B cell (primary cell): ENCODE results near the gene DNM2. TPM values are rescaled to one million over a fixed set of nuclear protein-coding genes. Genes with fewer than 3 reads are reported as not detected.

Experiments
- ATAC-seq: fragments of 200-7000 bp; cut with Tn5 transposase; one replicate; pipeline ENCODE4 v1.10.0; 2021; ENCODE audit warnings: low read depth, mild to moderate bottlenecking, moderate number of reproducible peaks, moderate library complexity
- CTCF ChIA-PET: fragments of 350-600 bp; sonication (Branson Sonifier 250); formaldehyde crosslinking; loops from one replicate; lab custom pipeline; 2021; ENCODE audit warnings: antibody characterized with exemption, inconsistent platforms; lab: Charles Lee
- POLR2A ChIA-PET: fragments of 350-600 bp; sonication (Branson Sonifier 250); formaldehyde crosslinking; loops from one replicate; lab custom pipeline; 2021; ENCODE audit warnings: antibody characterized with exemption; lab: Charles Lee
- DNase-seq: peaks from one replicate; pipeline ENCODE4 v3.0.0; 2013
- H2AFZ ChIP-seq: 2 replicates; pipeline ENCODE4 v1.6.1; 2012; ENCODE audit warnings: mild to moderate bottlenecking, low read depth, low read length; ENCODE audit not compliant: insufficient read depth, poor library complexity, severe bottlenecking
- H3K27ac ChIP-seq, 2 donors: 1 replicate in 1 of 2; 2 replicates in 1 of 2; pipeline ENCODE4 v1.5.1; 2012 to 2013; ENCODE audit warnings: low read length in 2 of 2, mild to moderate bottlenecking in 2 of 2, moderate library complexity in 1 of 2
- H3K27me3 ChIP-seq, 4 experiments: fragments of 200-600 bp in 1 of 4; sonication (generic) in 1 of 4; replicated peaks in 1 of 4; 1 replicate in 2 of 4; 2 replicates in 2 of 4; pipeline versions ENCODE4 v1.6.1 to v1.7.0; 2013 to 2016; ENCODE audit warnings: low read length in 3 of 4, mild to moderate bottlenecking in 2 of 4, mixed read lengths in 1 of 4, moderate library complexity in 1 of 4; ENCODE audit not compliant: insufficient read depth in 4 of 4, control insufficient read depth in 3 of 4; ENCODE audit errors: control extremely low read depth in 1 of 4
- H3K36me3 ChIP-seq, 2 experiments: replicated peaks in 1 of 2; 1 replicate in 1 of 2; 2 replicates in 1 of 2; pipeline versions ENCODE4 v1.6.1 to v1.7.1; 2013; ENCODE audit warnings: low read length in 1 of 2; ENCODE audit not compliant: insufficient read depth in 2 of 2, control insufficient read depth in 1 of 2; ENCODE audit errors: control extremely low read depth in 1 of 2, extremely low read depth in 1 of 2
- H3K4me1 ChIP-seq, 2 donors: fragments of 200-600 bp in 1 of 2; sonication (generic) in 1 of 2; 1 replicate in 1 of 2; 2 replicates in 1 of 2; pipeline versions ENCODE4 v1.5.1 to v1.6.1; 2013 to 2017; ENCODE audit warnings: low read length in 2 of 2; ENCODE audit not compliant: control insufficient read depth in 2 of 2, insufficient read depth in 2 of 2
- H3K4me2 ChIP-seq: replicated peaks from 2 replicates; pipeline ENCODE3; 2012; ENCODE audit warnings: mild to moderate bottlenecking, low read depth, low read length; ENCODE audit not compliant: poor library complexity, severe bottlenecking
- H3K4me3 ChIP-seq, 5 experiments: fragments of 200-600 bp in 1 of 5; sonication (generic) in 1 of 5; 1 replicate in 3 of 5; 2 replicates in 2 of 5; pipeline versions ENCODE4 v1.5.1 to v1.7.0; 2011 to 2016; ENCODE audit warnings: low read length in 4 of 5, mild to moderate bottlenecking in 4 of 5, low read depth in 2 of 5, control low read depth in 1 of 5, moderate library complexity in 1 of 5; ENCODE audit not compliant: insufficient read depth in 1 of 5; ENCODE audit errors: control extremely low read depth in 1 of 5, extremely low read depth in 1 of 5
- H3K79me2 ChIP-seq: fragments of 200-600 bp; sonication (generic); one replicate; pipeline ENCODE4 v1.6.0; 2016; ENCODE audit warnings: low read length; ENCODE audit not compliant: control insufficient read depth, insufficient read depth
- H3K9ac ChIP-seq: fragments of 200-600 bp; sonication (generic); 2 replicates; pipeline ENCODE4 v1.6.1; 2017; ENCODE audit warnings: mild to moderate bottlenecking, low read length, moderate library complexity
- H3K9me3 ChIP-seq, 3 donors: one replicate each; pipeline versions ENCODE4 v1.6.1 to v1.7.1; 2013; ENCODE audit warnings: low read length in 2 of 3; ENCODE audit not compliant: control insufficient read depth in 2 of 3, insufficient read depth in 1 of 3; ENCODE audit errors: control extremely low read depth in 1 of 3
- H4K20me1 ChIP-seq: 2 replicates; pipeline ENCODE4 v1.6.0; 2012; ENCODE audit warnings: mild to moderate bottlenecking, low read length; ENCODE audit not compliant: insufficient read depth, control insufficient read depth, poor library complexity, severe bottlenecking
- H3K27ac Mint-ChIP-seq: one replicate; pipeline ENCODE4 v1.8.0; 2021; ENCODE audit warnings: mixed read lengths
- H3K27me3 Mint-ChIP-seq: one replicate; pipeline ENCODE4 v1.8.0; 2021; ENCODE audit warnings: mixed read lengths
- H3K4me1 Mint-ChIP-seq: one replicate; pipeline ENCODE4 v1.8.0; 2021; ENCODE audit warnings: mixed read lengths
- H3K4me3 Mint-ChIP-seq: one replicate; pipeline ENCODE4 v1.8.0; 2021; ENCODE audit warnings: mixed read lengths
- H3K9me3 Mint-ChIP-seq: one replicate; pipeline ENCODE4 v1.8.0; 2022; ENCODE audit warnings: mixed read lengths; ENCODE audit not compliant: insufficient read depth
- CTCF ChIP-seq: fragments of 200-600 bp; IDR thresholded peaks from one replicate; pipeline ENCODE4 v1.8.0; 2022; ENCODE audit warnings: antibody characterized with exemption, mild to moderate bottlenecking
- EZH2 ChIP-seq: IDR thresholded peaks from 2 replicates; pipeline ENCODE4 v1.6.1; 2012; ENCODE audit warnings: borderline replicate concordance, low read depth, mild to moderate bottlenecking, moderate library complexity, low read length; ENCODE audit not compliant: insufficient read depth, poor library complexity, severe bottlenecking
- WGBS: methylation state at CpG from one replicate; pipeline ENCODE4 v1.1.5; 2013; ENCODE audit warnings: missing lambda C conversion rate; ENCODE audit not compliant: insufficient coverage; 5-methylcytosine and 5-hydroxymethylcytosine counted together
- intact Hi-C: fragments of 100-400 bp; cut with micrococcal nuclease; formaldehyde crosslinking; loops from one replicate; pipeline ENCODE4 v1.10.0; 2022
- polyA plus RNA-seq: library from polyadenylated mRNA; depleted of rRNA; stranded (reverse); fragments of >200 nt; gene quantifications from 2 replicates; pipeline ENCODE4 v1.2.3, GENCODE V29; 2012
- total RNA-seq, 2 donors: library from RNA; stranded (reverse); fragments of 120-200 nt in 1 of 2; gene quantifications; 1 replicate in 1 of 2; 2 replicates in 1 of 2; pipeline versions ENCODE4 v1.2.3 to v1.2.4, GENCODE V29; 2013 to 2022

Gene DNM2
- total and polyA plus RNA-seq, 2 donors (not counting 1 experiment from before 2014, with no cell fraction given): 163 to 353 TPM

GRCh38 chr19:10788146-10788545 lies 70.3 kb downstream of the DNM2 start:
- ChIA-PET CTCF (interaction anchor here (0.9 kb wide), 1 partner anchor 8 kb away, joined by 3 read pairs; no protein-coding TSS in a partner anchor), POLR2A (no interaction called here)
- ATAC-seq (no peak), DNase-seq (no peak)
- Histone ChIP-seq H3K27ac (no peak overlapping the region), H4K20me1 (peaks cover 44% of the 10 kb centered on the region), H3K9me3 (no peaks in the 10 kb centered on the region), H3K36me3 (peaks cover 9 to 79% of the 10 kb centered on the region in 2 experiments), H2AFZ (no peak overlapping the region), H3K79me2 (peaks cover 62% of the 10 kb centered on the region), H3K9ac (no peak overlapping the region), H3K4me1 (peaks cover 7 to 10% of the 10 kb centered on the region in 2 donors), H3K4me3 (no peak overlapping the region), H3K4me2 (no peak overlapping the region), H3K27me3 (no peaks in the 10 kb centered on the region)
- H3K4me3 Mint-ChIP-seq: no peak overlapping the region
- no peak overlapping the region for H3K27ac Mint-ChIP-seq
- no peaks in the 10 kb centered on the region for H3K9me3 Mint-ChIP-seq
- peaks cover 13% of the 10 kb centered on the region for H3K4me1 Mint-ChIP-seq
- H3K27me3 Mint-ChIP-seq: no peaks in the 10 kb centered on the region
- TF ChIP-seq EZH2 (no peak), CTCF (no peak)
- intact Hi-C loops: no loop called here
- WGBS: 99% methylated on average over 6 of the region's 8 CpGs

GRCh38 chr19:10789866-10790265 lies 72.0 kb downstream of the DNM2 start:
- H3K9me3 Mint-ChIP-seq: no peaks in the 10 kb centered on the region
- no peaks in the 10 kb centered on the region for H3K27me3 Mint-ChIP-seq
- Histone ChIP-seq H4K20me1 (peaks cover 46% of the 10 kb centered on the region), H3K27ac (no peak overlapping the region), H3K4me1 (no peaks in the 10 kb centered on the region), H3K27me3 (no peaks in the 10 kb centered on the region), H3K9me3 (no peaks in the 10 kb centered on the region), H3K4me3 (no peak overlapping the region), H3K36me3 (peaks cover 12 to 84% of the 10 kb centered on the region in 2 experiments), H3K9ac (no peak overlapping the region), H2AFZ (no peak overlapping the region), H3K79me2 (peaks cover 72% of the 10 kb centered on the region), H3K4me2 (no peak overlapping the region)
- ChIA-PET CTCF (no interaction called here), POLR2A (no interaction called here)
- intact Hi-C loops: no loop called here
- no peak overlapping the region for H3K4me3 Mint-ChIP-seq
- DNase-seq: no peak
- ATAC-seq: no peak
- TF ChIP-seq CTCF: no peak
- TF ChIP-seq EZH2: no peak
- H3K27ac Mint-ChIP-seq: no peak overlapping the region
- H3K4me1 Mint-ChIP-seq: peaks cover 5% of the 10 kb centered on the region
- over 99% methylated on average over 10 of the region's 10 CpGs for WGBS
